ENCODE results near the gene SMARCA1. TPM values are rescaled to one million over a fixed set of nuclear protein-coding genes. Genes with fewer than 3 reads are reported as not detected.
A peak's percentile ranks its signal among the peaks of the same experiment; 100 is the strongest.

The SMARCA1 gene
- total RNA-seq, 1 donor from 2014 or later = 22.7 TPM

GRCh38 chrX:129478516-129478915 is 44.8 kb downstream of the SMARCA1 start:
- no peak for DNase-seq (ENCODE audit: low spot score)
- ATAC-seq = no peak

DNA sequence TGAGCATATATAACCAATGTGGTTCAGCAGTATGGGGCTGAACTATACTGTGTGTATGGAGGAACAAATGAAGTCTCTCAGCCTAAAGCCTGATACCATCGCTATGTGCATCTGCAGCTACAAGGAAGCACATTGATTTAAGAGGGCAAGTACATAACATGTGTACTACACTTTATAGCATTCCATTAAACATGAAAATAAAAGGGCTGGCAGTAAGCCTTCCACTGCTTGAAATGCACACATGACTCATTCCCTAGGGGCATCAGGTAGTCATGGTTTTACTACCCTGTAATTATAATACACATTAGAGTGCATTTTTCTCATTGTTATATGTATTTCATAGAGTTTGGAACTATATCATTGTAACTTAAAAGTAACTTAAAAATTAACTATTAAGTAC is 51.2 kb downstream of the SMARCA1 start:
- ATAC-seq = no peak
- no peak for DNase-seq (ENCODE audit: low spot score)

DNA sequence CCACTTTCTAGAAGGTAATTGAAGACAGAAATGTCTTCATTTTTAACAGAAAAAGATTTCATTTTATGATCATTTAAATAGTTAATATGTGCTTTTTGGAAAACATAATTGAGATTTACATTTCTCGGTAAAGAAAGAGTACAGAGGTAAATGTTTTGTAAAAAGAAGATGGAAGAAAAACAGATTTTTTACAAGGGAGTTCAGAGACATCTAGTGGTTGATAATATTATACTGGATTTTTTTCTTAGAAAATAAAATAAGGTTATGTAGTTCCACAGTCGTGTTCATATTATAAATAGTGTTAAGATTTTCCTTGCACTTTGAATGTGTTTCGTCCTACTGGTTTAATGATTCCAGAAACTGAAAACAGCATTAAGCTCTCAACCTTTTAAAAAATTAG is 60.6 kb downstream of the SMARCA1 start:
- ATAC-seq (no peak), DNase-seq (ENCODE audit: low spot score) (no peak)

GRCh38 chrX:129461801-129462456 is 61.4 kb downstream of the SMARCA1 start:
- no peak for ATAC-seq

GRCh38 chrX:129452523-129452922 is 70.8 kb downstream of the SMARCA1 start:
- DNase-seq (ENCODE audit: low spot score) = no peak
- no peak for ATAC-seq

More at GRCh38 chrX:129461801-129462456, 61.4 kb downstream of the SMARCA1 start:
- DNase-seq (ENCODE audit: low spot score) = no peak

GRCh38 chrX:129450123-129450522 is 73.2 kb downstream of the SMARCA1 start:
- ATAC-seq = no peak
- no peak for DNase-seq (ENCODE audit: low spot score)

- DNase-seq (ENCODE audit: low spot score) (no peak), ATAC-seq (no peak)
These were observed 74.1 kb downstream of the SMARCA1 start for GRCh38 chrX:129449148-129449547.

- DNase-seq (ENCODE audit: low spot score) = no peak
- ATAC-seq = no peak
These were observed 77.9 kb downstream of the SMARCA1 start for GRCh38 chrX:129445436-129445835.

DNA sequence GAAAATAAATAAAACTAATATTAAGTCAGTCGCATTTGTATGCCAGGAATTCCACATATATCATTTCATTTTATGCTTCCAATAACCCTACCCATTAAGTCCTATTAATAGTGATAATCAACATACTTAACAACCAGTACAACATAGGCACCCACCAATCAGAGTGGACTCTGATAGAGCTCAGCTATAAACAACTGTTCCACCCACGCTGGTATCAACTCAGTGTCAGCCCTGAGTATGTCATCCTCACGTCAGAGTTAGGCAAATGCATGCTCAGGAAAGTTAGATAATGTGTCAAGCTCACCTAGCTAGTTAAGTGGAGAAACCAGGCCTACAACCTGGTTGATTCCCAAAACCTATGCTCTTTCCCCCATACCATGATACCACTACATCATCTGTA is 89.3 kb downstream of the SMARCA1 start:
- ATAC-seq = no peak
- no peak for DNase-seq (ENCODE audit: low spot score)

- ATAC-seq (peak; percentile 63), DNase-seq (ENCODE audit: low spot score) (no peak)
These were observed 89.8 kb downstream of the SMARCA1 start for GRCh38 chrX:129433461-129433860.

- DNase-seq (ENCODE audit: low spot score) = no peak
- ATAC-seq = no peak
These were observed 96.0 kb downstream of the SMARCA1 start for GRCh38 chrX:129427267-129427666.

GRCh38 chrX:129423191-129423590 is 100.1 kb downstream of the SMARCA1 start:
- DNase-seq (ENCODE audit: low spot score) = no peak

DNA sequence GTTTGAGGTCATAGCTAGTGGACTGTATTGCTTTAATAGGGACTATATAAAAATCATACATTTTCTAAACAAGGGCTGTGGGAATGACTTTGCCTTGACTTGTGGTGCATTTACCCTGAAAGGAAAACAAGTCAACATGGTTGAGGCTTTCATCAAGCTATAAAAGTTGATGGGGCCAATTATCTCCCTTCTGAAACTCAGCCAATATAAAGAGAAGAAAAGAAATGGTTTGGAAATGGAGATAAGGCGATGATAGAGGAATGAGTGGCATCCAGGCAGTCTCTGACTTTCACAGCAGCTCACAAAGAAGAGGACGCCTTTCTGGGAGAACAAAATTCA is 118.7 kb downstream of the SMARCA1 start:
- no peak for DNase-seq (ENCODE audit: low spot score)
- ATAC-seq = no peak

More at GRCh38 chrX:129423191-129423590, 100.1 kb downstream of the SMARCA1 start:
- ATAC-seq = no peak

GRCh38 chrX:129403974-129404669 is 119.2 kb downstream of the SMARCA1 start:
- DNase-seq (ENCODE audit: low spot score) (no peak), ATAC-seq (no peak)

Other genes starting within 250 kb of the SMARCA1 start
- gene OCRL, start 16.8 kb upstream of the SMARCA1 start, total RNA-seq = 7.5 TPM
- 1.2 TPM for gene APLN, start 131.5 kb upstream of the SMARCA1 start, total RNA-seq
- 2.0 TPM for gene XPNPEP2, start 215.5 kb upstream of the SMARCA1 start, total RNA-seq

Measured in left lobe of liver (tissue), 2 donors.